Natural killer cell (primary cell): ENCODE results near the gene CLEC2D. TPM values are rescaled to one million over a fixed set of nuclear protein-coding genes. Genes with fewer than 3 reads are reported as not detected.

Source experiments
- ATAC-seq, 3 donors: fragments of 150-1000 bp in 2 of 3; fragments of 200-7000 bp in 1 of 3; cut with Tn5 transposase; 1 replicate in 1 of 3; 2 replicates in 2 of 3; pipeline ENCODE4 v1.10.0; 2021; ENCODE audit warnings: mild to moderate bottlenecking in 2 of 3, moderate library complexity in 2 of 3
- DNase-seq, 2 donors: peaks; one replicate each; pipeline versions ENCODE4 v3.0.0 to v3.0.0-alpha.2; 2013 to 2021; ENCODE audit warnings: mixed read lengths in 1 of 2
- H3K27ac ChIP-seq: one replicate; pipeline ENCODE4 v1.5.1; 2013; ENCODE audit warnings: mild to moderate bottlenecking, low read length
- H3K27me3 ChIP-seq: one replicate; pipeline ENCODE4 v1.6.1; 2013; ENCODE audit warnings: low read length; ENCODE audit not compliant: control insufficient read depth, insufficient read depth
- H3K36me3 ChIP-seq: one replicate; pipeline ENCODE4 v1.6.1; 2013; ENCODE audit warnings: low read length; ENCODE audit not compliant: control insufficient read depth, insufficient read depth
- H3K4me1 ChIP-seq: one replicate; pipeline ENCODE4 v1.6.1; 2013; ENCODE audit warnings: low read length; ENCODE audit not compliant: control insufficient read depth, insufficient read depth
- H3K4me3 ChIP-seq: one replicate; pipeline ENCODE4 v1.5.1; 2013; ENCODE audit warnings: low read length
- H3K9me3 ChIP-seq: one replicate; pipeline ENCODE4 v1.6.1; 2013; ENCODE audit warnings: low read length; ENCODE audit not compliant: control insufficient read depth, insufficient read depth
- H3K27ac Mint-ChIP-seq, 2 donors: one replicate each; pipeline ENCODE4 v1.8.0; 2022; ENCODE audit warnings: mild to moderate bottlenecking in 2 of 2, mixed read lengths in 2 of 2, moderate library complexity in 1 of 2
- H3K27me3 Mint-ChIP-seq, 2 donors: one replicate each; pipeline ENCODE4 v1.8.0; 2022; ENCODE audit warnings: low read depth in 2 of 2, mixed read lengths in 2 of 2
- H3K36me3 Mint-ChIP-seq: one replicate; pipeline ENCODE4 v1.8.0; 2022; ENCODE audit warnings: mixed read lengths
- H3K4me1 Mint-ChIP-seq, 2 donors: one replicate each; pipeline ENCODE4 v1.8.0; 2022; ENCODE audit warnings: mixed read lengths in 2 of 2
- H3K4me3 Mint-ChIP-seq: one replicate; pipeline ENCODE4 v1.8.0; 2022; ENCODE audit warnings: mild to moderate bottlenecking, moderate library complexity, mixed read lengths
- H3K9me3 Mint-ChIP-seq, 2 donors: one replicate each; pipeline ENCODE4 v1.8.0; 2022; ENCODE audit warnings: mixed read lengths in 2 of 2
- CTCF ChIP-seq: fragments of 200-600 bp; IDR thresholded peaks from one replicate; pipeline ENCODE4 v1.8.0; 2022; ENCODE audit warnings: antibody characterized with exemption
- WGBS: methylation state at CpG from one replicate; pipeline ENCODE4 v1.1.7; 2013; ENCODE audit warnings: missing lambda C conversion rate; ENCODE audit not compliant: insufficient coverage; 5-methylcytosine and 5-hydroxymethylcytosine counted together
- intact Hi-C: fragments of 100-400 bp; cut with micrococcal nuclease; formaldehyde crosslinking; loops from one replicate; pipeline ENCODE4 v1.14.2; 2022
- total RNA-seq, 4 donors: library from RNA; stranded (reverse); fragments of 120-200 nt in 1 of 4; gene quantifications; one replicate each; pipeline versions ENCODE4 v1.2.3 to v1.2.4, GENCODE V29; 2013 to 2022

CLEC2D gene
- total RNA-seq, 3 donors from 2014 or later (not counting 1 experiment from before 2014, with no cell fraction given): 140 to 219 (median 209) TPM

- H3K36me3 Mint-ChIP-seq: peaks cover 52% of the 10 kb centered on the region
- DNase-seq: peak in 1 of 2 donors; percentile 41
- H3K4me1 Mint-ChIP-seq: peaks cover 74 to 81% of the 10 kb centered on the region in 2 donors
- H3K27ac Mint-ChIP-seq: peak overlapping the region; percentile 89 to 94
- H3K4me3 Mint-ChIP-seq: peak overlapping the region; percentile 98
- H3K4me1 ChIP-seq: peaks cover 26% of the 10 kb centered on the region
- H3K27ac ChIP-seq: peak overlapping the region; percentile 90
- intact Hi-C loops: loop anchor here (2.0 to 10.0 kb wide), 7 partner anchors 43 to 743 kb away; partner anchors contain the start of genes CLEC2B, GABARAPL1, KLRB1 and KLRD1
- peak overlapping the region; percentile 68 for H3K4me3 ChIP-seq
- WGBS: 0% methylated on average over 4 of the region's 5 CpGs
- no peak for ATAC-seq
- no peaks in the 10 kb centered on the region for H3K9me3 ChIP-seq
- H3K27me3 Mint-ChIP-seq: no peaks in the 10 kb centered on the region
- H3K36me3 ChIP-seq: peaks cover 10% of the 10 kb centered on the region
- TF ChIP-seq CTCF: no peak
- H3K27me3 ChIP-seq: no peaks in the 10 kb centered on the region
- H3K9me3 Mint-ChIP-seq: peaks cover 0 to 8% of the 10 kb centered on the region in 2 donors
These were observed 20.0 kb upstream of the CLEC2D start for GRCh38 chr12:9649532-9649940.

- H3K4me3 Mint-ChIP-seq: peak overlapping the region; percentile 98
- H3K27me3 ChIP-seq: no peaks in the 10 kb centered on the region
- 0% methylated on average over 3 of the region's 4 CpGs for WGBS
- DNase-seq (peak in 1 of 2 donors; percentile 47), ATAC-seq (no peak)
- peak overlapping the region; percentile 90 for H3K27ac ChIP-seq
- TF ChIP-seq CTCF: no peak
- H3K4me1 Mint-ChIP-seq: peaks cover 78 to 81% of the 10 kb centered on the region in 2 donors
- H3K9me3 Mint-ChIP-seq: peaks cover 0 to 7% of the 10 kb centered on the region in 2 donors
- peaks cover 27% of the 10 kb centered on the region for H3K4me1 ChIP-seq
- H3K4me3 ChIP-seq: peak overlapping the region; percentile 68
- peaks cover 17% of the 10 kb centered on the region for H3K36me3 ChIP-seq
- H3K27ac Mint-ChIP-seq: peak overlapping the region; percentile 89 to 94
- no peaks in the 10 kb centered on the region for H3K27me3 Mint-ChIP-seq
- peaks cover 57% of the 10 kb centered on the region for H3K36me3 Mint-ChIP-seq
- H3K9me3 ChIP-seq: no peaks in the 10 kb centered on the region
- intact Hi-C loops: loop anchor here (2.0 to 5.0 kb wide), 2 partner anchors 19 to 37 kb away; partner anchors contain the start of gene CLEC2D
These were observed 19.3 kb upstream of the CLEC2D start for GRCh38 chr12:9650151-9650576.

GRCh38 chr12:9651265-9651729 lies 18.2 kb upstream of the CLEC2D start:
- Histone ChIP-seq H3K4me1 (peaks cover 25% of the 10 kb centered on the region), H3K4me3 (peak overlapping the region; percentile 68), H3K36me3 (peaks cover 28% of the 10 kb centered on the region), H3K9me3 (no peaks in the 10 kb centered on the region), H3K27me3 (no peaks in the 10 kb centered on the region), H3K27ac (peak overlapping the region; percentile 90)
- DNase-seq (peak in 1 of 2 donors; percentile 76), ATAC-seq (no peak)
- Mint-ChIP-seq H3K4me1 (peaks cover 82 to 86% of the 10 kb centered on the region in 2 donors), H3K9me3 (peaks cover 0 to 5% of the 10 kb centered on the region in 2 donors), H3K27me3 (no peaks in the 10 kb centered on the region), H3K36me3 (peaks cover 59% of the 10 kb centered on the region), H3K27ac (peak overlapping the region; percentile 89 to 94), H3K4me3 (peak overlapping the region; percentile 98)
- TF ChIP-seq CTCF: no peak
- 0% methylated on average over 1 of the region's 3 CpGs for WGBS
- intact Hi-C loops: loop anchor here (1.0 to 5.0 kb wide), 3 partner anchors 18 to 90 kb away; partner anchors contain the start of gene CLEC2D
